H9 (cell line): ENCODE measurements around the gene CRMP1. TPM values are rescaled to one million over a fixed set of nuclear protein-coding genes. Genes with fewer than 3 reads are reported as not detected.

ENCODE experiments used
- DNase-seq: peaks from one replicate; pipeline ENCODE4 v3.0.0-alpha.2; 2017
- H2AFZ ChIP-seq: one replicate; pipeline ENCODE4 v1.6.1; 2013; ENCODE audit warnings: mild to moderate bottlenecking, low read length, control low read depth, moderate library complexity
- H2AK5ac ChIP-seq: 2 replicates; pipeline ENCODE4 v1.6.1; 2013; ENCODE audit warnings: low read length, control low read depth, mixed read lengths; ENCODE audit not compliant: insufficient read length
- H2BK120ac ChIP-seq: one replicate; pipeline ENCODE4 v1.6.1; 2013; ENCODE audit warnings: low read depth, mild to moderate bottlenecking, low read length, control low read depth, inconsistent platforms; ENCODE audit not compliant: poor library complexity, severe bottlenecking
- H2BK12ac ChIP-seq: 2 replicates; pipeline ENCODE4 v1.6.1; 2013; ENCODE audit warnings: low read length, control low read depth, mixed read lengths, low read depth; ENCODE audit not compliant: insufficient read length
- H2BK15ac ChIP-seq: 2 replicates; pipeline ENCODE4 v1.6.1; 2013; ENCODE audit warnings: low read depth, low read length, control low read depth
- H2BK20ac ChIP-seq: one replicate; pipeline ENCODE4 v1.6.1; 2013; ENCODE audit warnings: low read depth, mild to moderate bottlenecking, low read length, control low read depth, inconsistent platforms; ENCODE audit not compliant: poor library complexity, severe bottlenecking
- H2BK5ac ChIP-seq: 2 replicates; pipeline ENCODE4 v1.6.1; 2013; ENCODE audit warnings: low read length, control low read depth, mixed read lengths; ENCODE audit not compliant: insufficient read length
- H3K14ac ChIP-seq: 2 replicates; pipeline ENCODE4 v1.6.1; 2013; ENCODE audit warnings: low read length, control low read depth; ENCODE audit not compliant: insufficient read depth
- H3K18ac ChIP-seq: 2 replicates; pipeline ENCODE4 v1.6.1; 2013; ENCODE audit warnings: low read depth, mild to moderate bottlenecking, mixed read lengths, low read length, control low read depth; ENCODE audit not compliant: insufficient read length
- H3K23ac ChIP-seq: 2 replicates; pipeline ENCODE4 v1.6.1; 2013; ENCODE audit warnings: low read length, control low read depth, mixed read lengths, low read depth; ENCODE audit not compliant: insufficient read length
- H3K23me2 ChIP-seq: 2 replicates; pipeline ENCODE4 v1.6.1; 2013; ENCODE audit warnings: low read depth, mild to moderate bottlenecking, mixed read lengths, low read length, control low read depth; ENCODE audit not compliant: insufficient read length, poor library complexity, severe bottlenecking
- H3K27ac ChIP-seq: 2 replicates; pipeline ENCODE4 v1.5.1; 2013; ENCODE audit warnings: low read length, control low read depth, mixed read lengths, low read depth; ENCODE audit not compliant: insufficient read length
- H3K27me3 ChIP-seq: 2 replicates; pipeline ENCODE4 v1.6.1; 2013; ENCODE audit warnings: low read length, control low read depth, inconsistent platforms; ENCODE audit not compliant: insufficient read depth
- H3K4ac ChIP-seq: 2 replicates; pipeline ENCODE4 v1.6.1; 2013; ENCODE audit warnings: low read depth, mild to moderate bottlenecking, control low read depth, inconsistent platforms, low read length, moderate library complexity
- H3K4me1 ChIP-seq: 2 replicates; pipeline ENCODE4 v1.6.1; 2013; ENCODE audit warnings: low read length, control low read depth, inconsistent platforms; ENCODE audit not compliant: insufficient read depth
- H3K4me2 ChIP-seq: 2 replicates; pipeline ENCODE4 v1.6.1; 2013; ENCODE audit warnings: low read length, control low read depth, mixed read lengths; ENCODE audit not compliant: insufficient read length, insufficient read depth
- H3K56ac ChIP-seq: 2 replicates; pipeline ENCODE4 v1.6.1; 2013; ENCODE audit warnings: low read depth, mild to moderate bottlenecking, mixed read lengths, low read length, control low read depth; ENCODE audit not compliant: insufficient read length
- H3K79me1 ChIP-seq: 2 replicates; pipeline ENCODE4 v1.6.1; 2013; ENCODE audit warnings: low read depth, mild to moderate bottlenecking, moderate library complexity, low read length, control low read depth, inconsistent platforms; ENCODE audit not compliant: insufficient read depth, poor library complexity, severe bottlenecking
- H3K79me2 ChIP-seq: 2 replicates; pipeline ENCODE4 v1.6.1; 2013; ENCODE audit warnings: low read length, control low read depth, inconsistent platforms; ENCODE audit not compliant: insufficient read depth
- H3K9ac ChIP-seq: 2 replicates; pipeline ENCODE4 v1.6.1; 2013; ENCODE audit warnings: low read length, control low read depth, mixed read lengths; ENCODE audit not compliant: insufficient read length; ENCODE audit errors: extremely low read depth
- H3K9me3 ChIP-seq: one replicate; pipeline ENCODE4 v1.6.1; 2013; ENCODE audit warnings: low read depth, low read length, inconsistent platforms; ENCODE audit not compliant: control insufficient read depth
- H3T11ph ChIP-seq: one replicate; pipeline ENCODE4 v1.6.1; 2013; ENCODE audit warnings: mild to moderate bottlenecking, low read length, control low read depth, inconsistent platforms
- H4K20me1 ChIP-seq: one replicate; pipeline ENCODE4 v1.6.1; 2013; ENCODE audit not compliant: control insufficient read depth, insufficient read length, insufficient read depth
- H4K5ac ChIP-seq: 2 replicates; pipeline ENCODE4 v1.6.1; 2013; ENCODE audit warnings: low read depth, mild to moderate bottlenecking, mixed read lengths, low read length, control low read depth; ENCODE audit not compliant: insufficient read length
- H4K8ac ChIP-seq: replicated peaks from 2 replicates; pipeline ENCODE4 v1.6.1; 2013; ENCODE audit warnings: low read length, control low read depth, mixed read lengths, low read depth; ENCODE audit not compliant: insufficient read length
- H4K91ac ChIP-seq: 2 replicates; pipeline ENCODE4 v1.6.1; 2013; ENCODE audit warnings: low read depth, mild to moderate bottlenecking, moderate library complexity, mixed read lengths, low read length, control low read depth; ENCODE audit not compliant: insufficient read length
- H3K27ac Mint-ChIP-seq, 3 experiments: 2 replicates in 2 of 3; 3 replicates in 1 of 3; pipeline ENCODE4 v1.8.0; 2020 to 2021; ENCODE audit warnings: mixed read lengths in 3 of 3, mild to moderate bottlenecking in 1 of 3, moderate library complexity in 1 of 3
- H3K27me3 Mint-ChIP-seq: 2 replicates; pipeline ENCODE4 v1.8.0; 2021; ENCODE audit warnings: low read depth, mild to moderate bottlenecking, moderate library complexity, mixed read lengths
- H3K36me3 Mint-ChIP-seq, 3 experiments: 2 replicates in 2 of 3; 3 replicates in 1 of 3; pipeline ENCODE4 v1.8.0; 2020 to 2021; ENCODE audit warnings: low read depth in 3 of 3, mixed read lengths in 3 of 3; ENCODE audit not compliant: insufficient read depth in 1 of 3
- H3K4me1 Mint-ChIP-seq, 2 experiments: 2 replicates each; pipeline ENCODE4 v1.8.0; 2020; ENCODE audit warnings: mixed read lengths in 2 of 2
- H3K4me3 Mint-ChIP-seq, 2 experiments: 2 replicates in 1 of 2; 3 replicates in 1 of 2; pipeline ENCODE4 v1.8.0; 2020 to 2021; ENCODE audit warnings: mild to moderate bottlenecking in 2 of 2, mixed read lengths in 2 of 2, moderate library complexity in 1 of 2
- H3K9me3 Mint-ChIP-seq, 2 experiments: 2 replicates in 1 of 2; 3 replicates in 1 of 2; pipeline ENCODE4 v1.8.0; 2020; ENCODE audit warnings: mild to moderate bottlenecking in 2 of 2, mixed read lengths in 2 of 2, moderate library complexity in 1 of 2
- WGBS: extraction: QIAGEN DNeasy Blood & Tissue Kit; methylation state at CpG from one replicate; pipeline ENCODE4 v1.1.7; 2013; ENCODE audit warnings: missing lambda C conversion rate, low lambda C conversion rate, mixed read lengths; ENCODE audit not compliant: insufficient read length; ENCODE audit errors: extremely low coverage; 5-methylcytosine and 5-hydroxymethylcytosine counted together
- total RNA-seq: library from RNA; stranded (reverse); gene quantifications from 2 replicates; pipeline ENCODE4 v1.2.1, GENCODE V29; 2021
- TF ChIP-seq, protein P1 (sequence below): fragments of 200-600 bp; sonication (generic); conservative IDR thresholded peaks from 3 replicates; pipeline ENCODE4 v1.8.0; 2021; ENCODE audit warnings: antibody characterized with exemption, mild to moderate bottlenecking

Gene CRMP1
- total RNA-seq, 1 experiment from 2014 or later = 71.6 TPM

DNA sequence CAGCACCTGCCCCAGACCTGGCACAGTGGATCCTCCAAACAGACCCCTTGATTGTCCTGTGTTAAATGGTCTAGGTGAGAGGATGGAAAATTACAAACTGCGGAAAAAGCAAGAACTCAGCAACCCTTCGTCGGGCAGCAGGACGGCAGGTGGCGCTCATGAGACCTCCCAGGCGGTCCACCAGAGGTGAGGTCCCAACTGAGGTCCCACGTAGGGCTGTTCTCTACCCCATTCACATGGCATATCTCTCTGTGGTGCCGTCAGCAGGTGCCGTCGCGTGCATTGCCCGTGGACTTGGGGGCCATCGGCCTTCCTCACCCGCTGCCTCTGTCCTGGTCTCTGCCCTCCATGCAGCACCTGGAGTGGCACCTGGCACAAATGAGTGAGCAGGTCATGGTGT is 88.2 kb downstream of the CRMP1 start:
- Histone ChIP-seq H4K5ac (no peak overlapping the region), H2BK12ac (no peak overlapping the region), H3K79me2 (no peaks in the 10 kb centered on the region), H3K79me1 (no peaks in the 10 kb centered on the region), H3K23ac (no peak overlapping the region), H2BK15ac (no peak overlapping the region), H3K9ac (no peak overlapping the region), H2BK5ac (no peak overlapping the region), H2AFZ (no peak overlapping the region), H2BK120ac (no peak overlapping the region), H2BK20ac (no peak overlapping the region), H4K8ac (no peak overlapping the region), H3K4me1 (no peaks in the 10 kb centered on the region), H3T11ph (no peak overlapping the region), H2AK5ac (no peak overlapping the region), H3K18ac (no peak overlapping the region), H3K4ac (no peak overlapping the region), H3K14ac (no peak overlapping the region), H4K20me1 (no peaks in the 10 kb centered on the region), H3K9me3 (no peaks in the 10 kb centered on the region), H3K56ac (no peak overlapping the region), H4K91ac (no peak overlapping the region), H3K23me2 (no peaks in the 10 kb centered on the region), H3K27ac (no peak overlapping the region), H3K27me3 (no peaks in the 10 kb centered on the region), H3K4me2 (no peak overlapping the region)
- peaks cover 16 to 48% (median 39%) of the 10 kb centered on the region in 3 experiments; a peak in 6 of 7 replicates for H3K36me3 Mint-ChIP-seq
- TF ChIP-seq, protein P1, sequence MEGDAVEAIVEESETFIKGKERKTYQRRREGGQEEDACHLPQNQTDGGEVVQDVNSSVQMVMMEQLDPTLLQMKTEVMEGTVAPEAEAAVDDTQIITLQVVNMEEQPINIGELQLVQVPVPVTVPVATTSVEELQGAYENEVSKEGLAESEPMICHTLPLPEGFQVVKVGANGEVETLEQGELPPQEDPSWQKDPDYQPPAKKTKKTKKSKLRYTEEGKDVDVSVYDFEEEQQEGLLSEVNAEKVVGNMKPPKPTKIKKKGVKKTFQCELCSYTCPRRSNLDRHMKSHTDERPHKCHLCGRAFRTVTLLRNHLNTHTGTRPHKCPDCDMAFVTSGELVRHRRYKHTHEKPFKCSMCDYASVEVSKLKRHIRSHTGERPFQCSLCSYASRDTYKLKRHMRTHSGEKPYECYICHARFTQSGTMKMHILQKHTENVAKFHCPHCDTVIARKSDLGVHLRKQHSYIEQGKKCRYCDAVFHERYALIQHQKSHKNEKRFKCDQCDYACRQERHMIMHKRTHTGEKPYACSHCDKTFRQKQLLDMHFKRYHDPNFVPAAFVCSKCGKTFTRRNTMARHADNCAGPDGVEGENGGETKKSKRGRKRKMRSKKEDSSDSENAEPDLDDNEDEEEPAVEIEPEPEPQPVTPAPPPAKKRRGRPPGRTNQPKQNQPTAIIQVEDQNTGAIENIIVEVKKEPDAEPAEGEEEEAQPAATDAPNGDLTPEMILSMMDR = peak; percentile 54; the same call in 2 of the 3 replicates
- peak; percentile 55 for DNase-seq
- H3K9me3 Mint-ChIP-seq = no peaks in the 10 kb centered on the region
- H3K27me3 Mint-ChIP-seq = no peaks in the 10 kb centered on the region; the same call in 1 of the 2 replicates
- no CpG with 5 or more reads among the region's 14 CpGs for WGBS
- no peak overlapping the region for H3K27ac Mint-ChIP-seq
- H3K4me1 Mint-ChIP-seq = peaks cover 0 to 3% of the 10 kb centered on the region in 2 experiments; a peak in 1 of 4 replicates
- H3K4me3 Mint-ChIP-seq = no peak overlapping the region
